ENCODE measurements around the gene COL23A1. TPM values are rescaled to one million over a fixed set of nuclear protein-coding genes. Genes with fewer than 3 reads are reported as not detected.

Gene COL23A1
- total RNA-seq, 2 experiments from 2014 or later = 0.10 to 0.18 TPM

DNA sequence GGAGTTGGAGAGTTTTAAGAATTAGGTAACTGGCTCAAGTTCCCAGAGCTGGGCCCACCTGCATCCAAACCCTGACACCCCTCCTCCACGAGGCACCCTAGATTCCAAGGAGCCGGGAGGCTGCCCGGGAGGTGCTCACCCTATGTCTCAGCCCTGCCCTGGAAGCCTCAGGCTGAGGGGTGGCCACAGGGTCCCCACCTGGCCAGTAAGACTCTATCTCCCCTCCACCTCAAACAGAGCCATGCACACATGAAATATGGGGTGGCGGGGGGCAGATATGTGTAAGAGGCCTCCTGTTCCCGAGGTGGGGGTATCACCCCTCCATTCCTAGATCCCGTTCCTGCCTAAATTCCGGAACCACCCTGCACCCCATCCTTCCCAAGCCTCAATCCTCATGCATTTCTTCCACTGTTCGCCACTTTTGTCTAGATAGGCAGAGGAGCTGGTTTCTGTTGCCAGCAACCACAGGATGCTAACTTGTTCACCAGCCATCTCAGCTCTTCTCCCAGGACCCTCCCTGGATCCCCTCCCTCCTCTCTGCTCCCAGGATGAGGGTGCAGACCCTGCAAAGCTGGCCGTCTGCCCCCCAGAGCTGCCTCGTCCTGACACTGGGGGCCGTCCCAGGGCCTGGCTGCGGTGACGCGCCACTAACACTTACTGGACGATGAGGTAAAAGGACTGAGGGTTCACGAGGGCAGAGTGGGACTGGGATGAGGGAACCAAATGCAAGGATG is 44.1 kb downstream of the COL23A1 start:
- H3K4me1 Mint-ChIP-seq = no peaks in the 10 kb centered on the region
- H3K4me3 Mint-ChIP-seq = no peak overlapping the region
- DNase-seq = no peak
- H3K27me3 Mint-ChIP-seq = peaks cover 1% of the 10 kb centered on the region
- POLR2A ChIA-PET = no interaction called here
- H3K27ac Mint-ChIP-seq = no peak overlapping the region
- CTCF ChIA-PET = no interaction called here
- H3K9me3 Mint-ChIP-seq = no peaks in the 10 kb centered on the region
- H3K36me3 Mint-ChIP-seq (ENCODE audit: low read depth) = no peaks in the 10 kb centered on the region

GRCh38 chr5:178545176-178545575 is 45.0 kb downstream of the COL23A1 start:
- H3K4me3 Mint-ChIP-seq = no peak overlapping the region
- H3K4me1 Mint-ChIP-seq = no peaks in the 10 kb centered on the region
- no peak overlapping the region for H3K27ac Mint-ChIP-seq
- DNase-seq = no peak
- no peaks in the 10 kb centered on the region for H3K9me3 Mint-ChIP-seq
- ChIA-PET POLR2A (no interaction called here), CTCF (no interaction called here)
- H3K27me3 Mint-ChIP-seq = peaks cover 1% of the 10 kb centered on the region
- H3K36me3 Mint-ChIP-seq (ENCODE audit: low read depth) = no peaks in the 10 kb centered on the region

DNA sequence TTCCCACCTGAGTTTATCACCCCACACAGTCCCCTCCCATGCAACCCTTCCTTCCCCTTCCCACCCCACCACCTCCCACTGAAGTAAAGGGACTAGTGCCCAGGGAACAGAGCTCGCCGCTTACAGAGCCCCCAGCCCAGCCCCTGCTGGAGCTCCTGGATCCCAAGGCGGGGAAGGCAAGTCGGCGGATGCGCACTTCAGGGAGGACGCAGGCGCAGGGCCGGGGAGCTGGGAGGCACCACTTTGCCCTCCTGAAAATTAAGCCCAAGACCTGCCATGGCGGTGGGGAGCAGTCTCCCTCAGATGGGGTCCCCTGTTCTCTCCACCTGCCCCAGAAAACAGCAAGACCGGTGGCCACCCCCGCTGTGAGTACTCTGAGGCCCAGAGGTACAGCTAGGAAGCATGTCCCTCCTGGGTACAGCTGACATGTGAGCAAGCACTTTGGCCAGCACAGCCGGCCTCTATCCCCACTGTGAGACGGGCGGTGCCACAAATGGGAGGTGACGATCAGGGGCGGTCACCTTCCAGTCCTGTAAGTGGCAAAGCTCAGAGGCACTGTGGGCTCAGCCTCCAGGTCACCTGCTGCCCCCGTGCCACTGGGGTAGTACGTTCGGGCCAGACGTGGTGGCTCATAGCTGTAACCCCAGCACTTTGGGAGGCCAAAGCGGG is 45.9 kb downstream of the COL23A1 start:
- no peaks in the 10 kb centered on the region for H3K4me1 Mint-ChIP-seq
- H3K27me3 Mint-ChIP-seq = peaks cover 1% of the 10 kb centered on the region
- H3K36me3 Mint-ChIP-seq (ENCODE audit: low read depth) = no peaks in the 10 kb centered on the region
- H3K27ac Mint-ChIP-seq = no peak overlapping the region
- POLR2A ChIA-PET = no interaction called here
- DNase-seq = no peak
- CTCF ChIA-PET = no interaction called here
- H3K9me3 Mint-ChIP-seq = no peaks in the 10 kb centered on the region
- no peak overlapping the region for H3K4me3 Mint-ChIP-seq

DNA sequence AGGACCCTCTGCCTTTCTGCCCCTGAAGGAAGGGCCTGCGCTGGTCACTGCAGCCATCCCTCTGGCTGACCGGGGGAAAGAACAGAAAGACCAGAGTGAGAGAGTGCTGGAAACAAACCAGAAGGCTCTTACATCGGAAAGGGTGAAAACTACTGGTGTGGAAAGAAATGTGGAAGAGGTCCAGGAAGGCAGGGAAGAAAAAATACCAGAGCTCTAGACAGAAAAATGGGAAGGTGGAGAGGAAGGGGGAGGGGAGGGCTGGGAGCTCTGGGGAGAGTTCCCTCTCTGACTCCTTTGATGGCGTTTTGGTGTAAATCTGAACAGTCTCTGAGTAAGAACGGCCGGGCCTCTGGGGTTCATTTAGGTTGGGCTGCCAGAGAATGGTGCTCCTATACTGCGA is 47.7 kb downstream of the COL23A1 start:
- Mint-ChIP-seq H3K4me1 (no peaks in the 10 kb centered on the region), H3K36me3 (ENCODE audit: low read depth) (no peaks in the 10 kb centered on the region), H3K4me3 (no peak overlapping the region), H3K9me3 (no peaks in the 10 kb centered on the region), H3K27me3 (peaks cover 1% of the 10 kb centered on the region), H3K27ac (no peak overlapping the region)
- POLR2A ChIA-PET = no interaction called here
- CTCF ChIA-PET = interaction anchor here (1.2 kb wide), 1 partner anchor 307 kb away, joined by 3 read pairs; no protein-coding TSS in a partner anchor
- no peak for DNase-seq

- Mint-ChIP-seq H3K9me3 (no peaks in the 10 kb centered on the region), H3K27me3 (peaks cover 1% of the 10 kb centered on the region), H3K4me3 (no peak overlapping the region), H3K27ac (no peak overlapping the region), H3K4me1 (no peaks in the 10 kb centered on the region), H3K36me3 (ENCODE audit: low read depth) (no peaks in the 10 kb centered on the region)
- ChIA-PET CTCF (no interaction called here), POLR2A (no interaction called here)
- no peak for DNase-seq
Observed at GRCh38 chr5:178540526-178540925, 49.7 kb downstream of the COL23A1 start.

GRCh38 chr5:178538741-178539229 is 51.4 kb downstream of the COL23A1 start:
- no peak for DNase-seq
- Mint-ChIP-seq H3K9me3 (no peaks in the 10 kb centered on the region), H3K36me3 (ENCODE audit: low read depth) (no peaks in the 10 kb centered on the region), H3K4me1 (no peaks in the 10 kb centered on the region), H3K27ac (no peak overlapping the region), H3K4me3 (no peak overlapping the region), H3K27me3 (peaks cover 1% of the 10 kb centered on the region)
- CTCF ChIA-PET = no interaction called here
- POLR2A ChIA-PET = no interaction called here

DNA sequence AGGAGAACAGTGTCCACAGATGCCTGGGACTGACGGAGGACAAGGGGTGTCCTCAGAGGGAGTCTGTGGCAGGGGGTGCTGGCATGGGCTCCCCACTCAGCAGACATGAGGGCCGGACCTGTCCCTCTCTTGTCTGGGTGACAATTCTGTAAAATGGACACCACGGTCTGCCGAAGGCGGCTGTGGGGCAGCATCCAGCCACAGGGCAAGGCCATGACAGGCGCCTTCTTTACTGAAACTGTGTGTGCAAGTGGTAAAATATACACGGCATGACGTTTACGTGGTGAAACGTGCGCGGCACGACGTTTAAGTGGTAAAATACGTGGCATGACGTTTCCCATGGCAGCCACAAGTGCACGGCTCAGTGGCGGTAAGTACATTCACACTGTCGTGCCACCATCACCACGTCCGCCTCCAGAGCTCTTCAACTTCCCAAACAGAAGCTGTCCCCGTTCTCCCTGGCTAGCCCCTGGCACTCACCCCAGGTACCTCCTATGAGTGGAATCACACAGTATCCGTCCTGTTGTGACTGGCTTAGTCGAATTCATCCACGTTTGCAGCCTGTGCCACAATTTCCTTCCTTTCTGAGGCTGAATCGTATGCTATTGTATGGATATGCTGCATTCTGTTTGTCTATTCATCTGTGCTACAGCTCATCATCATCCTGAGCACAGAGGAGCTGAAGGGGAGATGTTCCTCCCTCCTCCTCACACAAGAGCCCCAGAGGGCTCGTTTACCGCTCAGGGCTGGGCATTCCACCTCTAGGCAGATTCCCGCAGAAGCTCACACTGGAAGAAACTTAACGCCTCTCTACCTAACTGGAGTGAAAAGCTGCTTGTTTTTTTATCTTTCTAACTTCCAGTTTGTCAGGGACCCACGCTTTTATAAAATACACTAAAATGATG is 52.5 kb downstream of the COL23A1 start:
- no peaks in the 10 kb centered on the region for H3K4me1 Mint-ChIP-seq
- H3K27me3 Mint-ChIP-seq = peaks cover 1% of the 10 kb centered on the region
- no peak for DNase-seq
- no peak overlapping the region for H3K27ac Mint-ChIP-seq
- no peaks in the 10 kb centered on the region for H3K9me3 Mint-ChIP-seq
- H3K36me3 Mint-ChIP-seq (ENCODE audit: low read depth) = no peaks in the 10 kb centered on the region
- ChIA-PET POLR2A (interaction anchor here (0.5 kb wide), 1 partner anchor 417 kb away, joined by 3 read pairs; no protein-coding TSS in a partner anchor), CTCF (no interaction called here)
- H3K4me3 Mint-ChIP-seq = no peak overlapping the region

- H3K4me1 Mint-ChIP-seq = no peaks in the 10 kb centered on the region
- no peaks in the 10 kb centered on the region for H3K36me3 Mint-ChIP-seq (ENCODE audit: low read depth)
- POLR2A ChIA-PET = no interaction called here
- no peaks in the 10 kb centered on the region for H3K9me3 Mint-ChIP-seq
- no peak overlapping the region for H3K4me3 Mint-ChIP-seq
- no peak overlapping the region for H3K27ac Mint-ChIP-seq
- CTCF ChIA-PET = no interaction called here
- no peak for DNase-seq
- H3K27me3 Mint-ChIP-seq = peaks cover 1% of the 10 kb centered on the region
Observed at GRCh38 chr5:178536541-178537466, 53.4 kb downstream of the COL23A1 start.

GRCh38 chr5:178535299-178536175 is 54.7 kb downstream of the COL23A1 start:
- Mint-ChIP-seq H3K4me1 (no peaks in the 10 kb centered on the region), H3K27me3 (no peaks in the 10 kb centered on the region), H3K27ac (no peak overlapping the region), H3K36me3 (ENCODE audit: low read depth) (no peaks in the 10 kb centered on the region), H3K9me3 (no peaks in the 10 kb centered on the region), H3K4me3 (no peak overlapping the region)
- CTCF ChIA-PET = no interaction called here
- POLR2A ChIA-PET = no interaction called here
- no peak for DNase-seq

DNA sequence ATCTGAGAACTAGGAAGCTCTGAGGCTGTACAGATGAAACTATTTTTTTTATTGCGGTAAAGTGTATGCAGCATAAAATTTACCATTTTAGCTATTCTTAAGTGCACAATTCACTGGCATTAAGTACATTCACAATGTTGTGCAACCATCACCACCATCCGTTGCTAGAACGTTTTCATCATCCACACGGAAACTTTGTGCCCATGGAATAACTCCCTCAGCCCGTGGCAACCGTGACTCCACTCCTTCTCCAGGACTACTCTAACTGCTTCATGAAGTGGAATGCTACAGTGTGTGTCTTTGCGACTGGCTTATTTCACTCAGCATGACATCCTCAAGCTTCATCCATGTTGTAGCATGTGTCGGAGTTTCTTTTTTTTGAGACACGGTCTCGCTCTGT is 57.1 kb downstream of the COL23A1 start:
- no peaks in the 10 kb centered on the region for H3K9me3 Mint-ChIP-seq
- POLR2A ChIA-PET = no interaction called here
- H3K4me3 Mint-ChIP-seq = no peak overlapping the region

DNA sequence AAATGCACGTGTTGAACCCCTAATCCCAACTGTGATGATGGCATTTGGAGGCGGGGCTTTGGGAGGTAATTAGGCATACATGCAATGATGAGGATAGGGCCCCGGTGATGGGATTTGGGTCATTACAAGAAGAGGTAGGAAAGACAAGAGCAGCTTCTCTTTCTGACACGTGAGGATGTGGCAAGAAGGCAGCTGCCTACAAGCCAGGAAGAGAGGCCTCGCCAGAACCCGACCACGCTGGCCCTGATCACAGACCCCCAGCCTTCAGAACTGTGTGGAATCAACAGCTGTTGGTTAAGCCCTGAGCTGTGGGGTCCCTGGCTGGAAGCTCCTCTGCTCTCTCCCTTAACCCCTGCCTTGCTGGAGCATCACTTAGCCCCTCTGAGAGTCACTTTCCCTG is 57.5 kb downstream of the COL23A1 start:
- no peaks in the 10 kb centered on the region for H3K9me3 Mint-ChIP-seq
- DNase-seq = no peak
- CTCF ChIA-PET = no interaction called here
- H3K27ac Mint-ChIP-seq = no peak overlapping the region
- no peaks in the 10 kb centered on the region for H3K4me1 Mint-ChIP-seq
- H3K27me3 Mint-ChIP-seq = no peaks in the 10 kb centered on the region
- POLR2A ChIA-PET = no interaction called here
- no peaks in the 10 kb centered on the region for H3K36me3 Mint-ChIP-seq (ENCODE audit: low read depth)
- no peak overlapping the region for H3K4me3 Mint-ChIP-seq

More for the DNA sequence above, 57.1 kb downstream of the COL23A1 start:
- CTCF ChIA-PET = interaction anchor here (0.7 kb wide), 1 partner anchor 9 kb away, joined by 5 read pairs; no protein-coding TSS in a partner anchor
- no peak overlapping the region for H3K27ac Mint-ChIP-seq
- H3K27me3 Mint-ChIP-seq = no peaks in the 10 kb centered on the region
- no peaks in the 10 kb centered on the region for H3K36me3 Mint-ChIP-seq (ENCODE audit: low read depth)
- no peaks in the 10 kb centered on the region for H3K4me1 Mint-ChIP-seq
- DNase-seq = no peak

DNA sequence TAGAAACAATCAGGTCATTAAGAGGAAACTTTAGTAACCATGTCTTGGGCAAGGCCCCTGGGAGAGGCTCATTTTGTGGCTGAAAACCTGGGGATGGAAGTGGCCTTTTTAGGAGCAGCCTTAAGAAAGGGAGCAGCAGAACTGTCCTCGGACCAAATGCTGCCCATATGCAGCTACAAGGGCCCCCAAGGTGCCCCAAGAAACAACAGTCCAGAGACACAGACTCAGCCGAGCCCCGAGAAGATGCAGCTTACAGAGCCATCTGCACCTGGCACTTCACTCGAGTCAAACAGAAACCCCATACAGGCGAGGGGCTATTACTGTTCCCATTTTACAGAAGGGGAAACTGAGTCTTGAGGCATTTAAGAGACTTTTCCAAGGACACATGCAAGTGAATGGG is 58.0 kb downstream of the COL23A1 start:
- CTCF ChIA-PET = no interaction called here
- H3K9me3 Mint-ChIP-seq = no peaks in the 10 kb centered on the region
- DNase-seq = no peak
- H3K27me3 Mint-ChIP-seq = no peaks in the 10 kb centered on the region
- no peak overlapping the region for H3K27ac Mint-ChIP-seq
- POLR2A ChIA-PET = no interaction called here
- no peak overlapping the region for H3K4me3 Mint-ChIP-seq
- no peaks in the 10 kb centered on the region for H3K36me3 Mint-ChIP-seq (ENCODE audit: low read depth)
- H3K4me1 Mint-ChIP-seq = no peaks in the 10 kb centered on the region

All from activated CD4-positive, alpha-beta memory T cell treated with anti-CD3 and anti-CD28 coated beads, Interleukin-2, amount 10 ng/mL, durations not matched to agents 7 days and 5 days (primary cell).